K562 (cell line): ENCODE measurements around the gene MITF. TPM values are rescaled to one million over a fixed set of nuclear protein-coding genes. Genes with fewer than 3 reads are reported as not detected.

Source experiments
- ATAC-seq: fragments of 200-7000 bp; cut with Tn5 transposase; 3 replicates; pipeline ENCODE4 v1.9.1; 2020; ENCODE audit warnings: moderate library complexity
- BruUV-seq: library from RNA; stranded (reverse); fragments of 400-500 nt; replicated peaks from 2 replicates; lab custom pipeline; 2021; lab: Mats Ljungman, UMichigan
- CTCF ChIA-PET: fragments of 300-600 bp; formaldehyde crosslinking; extraction: SDS; loops from one replicate; lab custom pipeline; 2021; ENCODE audit warnings: low intra/inter-chr PET ratio; lab: Yijun Ruan, JAX
- POLR2A ChIA-PET: fragments of 300-600, 350-650 bp; sonication (Branson Sonifier 250); formaldehyde crosslinking; extraction: SDS; loops from one replicate; lab custom pipeline; 2021; ENCODE audit warnings: antibody characterized with exemption, inconsistent platforms; lab: Yijun Ruan, JAX
- DNase-seq, 4 experiments: peaks; one replicate each; pipeline versions ENCODE4 v3.0.0 to v3.0.0-alpha.2; 2011 to 2018; ENCODE audit warnings: low spot score in 3 of 4, mixed read lengths in 3 of 4; ENCODE audit errors: extremely low read depth in 1 of 4
- FAIRE-seq: peaks from 2 replicates; lab custom pipeline; 2011; peaks lifted over from hg19 to GRCh38; lab: Jason Lieb, UNC
- H2AFZ ChIP-seq: 2 replicates; pipeline ENCODE4 v1.6.0; 2011; ENCODE audit warnings: low read depth, low read length, control low read depth, inconsistent platforms
- H3K27ac ChIP-seq: fragments of 200-600 bp; 3 replicates; pipeline ENCODE4 v1.8.0; 2011; ENCODE audit warnings: low read depth, mild to moderate bottlenecking, control low read depth, inconsistent platforms, low read length, moderate library complexity, mixed read lengths; ENCODE audit errors: extremely low read depth
- H3K27me3 ChIP-seq, 2 experiments: fragments of 300-600 bp in 1 of 2; 2 replicates in 1 of 2; 3 replicates in 1 of 2; pipeline versions ENCODE4 v1.6.0 to v1.8.0; 2011; ENCODE audit warnings: inconsistent platforms in 2 of 2, low read length in 2 of 2, mild to moderate bottlenecking in 1 of 2, mixed read lengths in 1 of 2, moderate library complexity in 1 of 2; ENCODE audit not compliant: control insufficient read depth in 2 of 2, insufficient read depth in 2 of 2
- H3K36me3 ChIP-seq: fragments of 300-600 bp; 3 replicates; pipeline ENCODE4 v1.8.0; 2011; ENCODE audit warnings: mild to moderate bottlenecking, low read length, inconsistent platforms; ENCODE audit not compliant: control insufficient read depth, insufficient read depth
- H3K4me1 ChIP-seq, 2 experiments: fragments of 200-600 bp in 1 of 2; replicated peaks in 1 of 2; 2 replicates in 1 of 2; 3 replicates in 1 of 2; pipeline versions ENCODE4 v1.5.1 to v1.8.0; 2011; ENCODE audit warnings: inconsistent platforms in 2 of 2, low read length in 2 of 2, mild to moderate bottlenecking in 1 of 2, mixed read lengths in 1 of 2, moderate library complexity in 1 of 2; ENCODE audit not compliant: control insufficient read depth in 2 of 2, insufficient read depth in 2 of 2
- H3K4me2 ChIP-seq: 2 replicates; pipeline ENCODE4 v1.6.1; 2011; ENCODE audit warnings: low read length, control low read depth, inconsistent platforms, mixed read lengths; ENCODE audit not compliant: insufficient read depth
- H3K4me3 ChIP-seq: fragments of 200-600 bp; sonication (generic), shearing (Covaris generic); 2 replicates; pipeline ENCODE4 v1.5.1; 2016; ENCODE audit warnings: control low read depth, inconsistent platforms
- H3K79me2 ChIP-seq: fragments of 200-600 bp; 3 replicates; pipeline ENCODE4 v1.8.0; 2011; ENCODE audit warnings: low read length, inconsistent platforms; ENCODE audit not compliant: control insufficient read depth, insufficient read depth
- H3K9ac ChIP-seq, 2 experiments: 2 replicates each; pipeline versions ENCODE4 v1.6.0 to v1.6.1; 2011; ENCODE audit warnings: low read depth in 2 of 2, low read length in 2 of 2, control low read depth in 1 of 2, inconsistent platforms in 1 of 2, mild to moderate bottlenecking in 1 of 2, mixed read lengths in 1 of 2; ENCODE audit not compliant: insufficient read depth in 1 of 2
- H3K9me1 ChIP-seq: one replicate; pipeline ENCODE4 v1.6.0; 2011; ENCODE audit warnings: inconsistent platforms, mild to moderate bottlenecking, low read length, moderate library complexity; ENCODE audit not compliant: control insufficient read depth, insufficient read depth
- H3K9me3 ChIP-seq: replicated peaks from 2 replicates; pipeline ENCODE4 v1.5.1; 2011; ENCODE audit warnings: low read depth, low read length, inconsistent platforms; ENCODE audit not compliant: control insufficient read depth, insufficient read depth
- H4K20me1 ChIP-seq: replicated peaks from 2 replicates; pipeline ENCODE4 v1.6.1; 2011; ENCODE audit warnings: low read length, inconsistent platforms, mixed read lengths; ENCODE audit not compliant: control insufficient read depth, insufficient read depth
- MTA2 ChIP-seq: fragments of 450-650 bp; IDR thresholded peaks from 2 replicates; pipeline ENCODE4 v1.6.1; 2016; ENCODE audit warnings: low read depth
- TGIF2 ChIP-seq: sonication (generic); formaldehyde crosslinking; IDR thresholded peaks from 2 replicates; pipeline ENCODE4 v1.8.1; 2022; ENCODE audit warnings: mild to moderate bottlenecking, missing genetic modification reagents, moderate library complexity
- ZNF140 ChIP-seq: fragments of 250-450 bp; sonication (Bioruptor Pico); IDR thresholded peaks from 2 replicates; pipeline ENCODE4 v1.8.0; 2021; ENCODE audit warnings: moderate library complexity, mild to moderate bottlenecking, inconsistent platforms
- ZNF695 ChIP-seq: fragments of 450-650 bp; formaldehyde crosslinking; IDR thresholded peaks from 2 replicates; pipeline ENCODE4 v1.4.0; 2020; ENCODE audit warnings: mild to moderate bottlenecking, moderate library complexity
- ZNF707 ChIP-seq: fragments of 250-450 bp; sonication (Bioruptor Pico); conservative IDR thresholded peaks from 2 replicates; pipeline ENCODE4 v1.8.0; 2022; ENCODE audit warnings: inconsistent platforms, mild to moderate bottlenecking, moderate library complexity
- WGBS: fragments of 100-300 bp; shearing (Covaris generic); methylation state at CpG from one replicate; pipeline ENCODE4 v1.1.6; 2016; ENCODE audit warnings: low coverage, mixed read lengths; ENCODE audit not compliant: insufficient coverage; ENCODE audit errors: missing lambda C conversion rate; 5-methylcytosine and 5-hydroxymethylcytosine counted together
- in situ Hi-C: fragments of 300-500 bp; cut with MboI; formaldehyde crosslinking; loops from 4 replicates; pipeline ENCODE4 v1.15.0; 2018; ENCODE audit warnings: inconsistent platforms, mixed read lengths
- intact Hi-C: fragments of 100-400 bp; cut with micrococcal nuclease; formaldehyde crosslinking; loops from 2 replicates; pipeline ENCODE4 v1.14.2; 2022
- polyA plus RNA-seq, 8 experiments: library from polyadenylated mRNA; depleted of rRNA in 4 of 8; stranded (reverse) in 5 of 8; unstranded in 3 of 8; fragments of >200 nt; fragmentation: Nextera tagmentation in 2 of 8; fragmentation: Illumina TruSeq in 1 of 8; extraction: Ambion mirVana in 2 of 8; extraction: Trizol in 1 of 8; gene quantifications; 2 replicates each; pipeline versions ENCODE4 v1.2.1 to v1.2.3, GENCODE V29; 2011 to 2014; ENCODE audit warnings: inconsistent platforms in 1 of 8, missing spikeins in 1 of 8
- total RNA-seq, 7 experiments: library from RNA; depleted of rRNA in 6 of 7; stranded (reverse); fragments of >200 nt in 6 of 7; fragmentation: Illumina TruSeq in 2 of 7; extraction: Trizol in 2 of 7; gene quantifications; 2 replicates each; pipeline versions ENCODE4 v1.2.1 to v1.2.3, GENCODE V29; 2011 to 2021; ENCODE audit warnings: low replicate concordance in 1 of 7
- TF ChIP-seq, protein P1 (sequence below), 2 experiments: fragments of 250-450 bp in 1 of 2; fragments of 450-650 bp in 1 of 2; sonication (Bioruptor Pico) in 1 of 2; IDR thresholded peaks; 2 replicates each; pipeline versions ENCODE4 v1.6.1 to v1.8.0; 2016 to 2021; ENCODE audit warnings: mild to moderate bottlenecking in 2 of 2, moderate library complexity in 2 of 2, missing compliant biosample characterization in 1 of 2, missing genetic modification characterization in 1 of 2
- TF ChIP-seq, protein P2 (sequence below): fragments of 250-450 bp; sonication (Bioruptor Pico); IDR thresholded peaks from 2 replicates; pipeline ENCODE4 v1.8.0; 2021; ENCODE audit warnings: moderate library complexity, mild to moderate bottlenecking, inconsistent platforms

Gene MITF
- total and polyA plus RNA-seq, 9 of the 15 experiments (the other 6 are each of a cell fraction or from before 2014, with no cell fraction given) = 5.6 to 14.9 (median 11.1) TPM

DNA sequence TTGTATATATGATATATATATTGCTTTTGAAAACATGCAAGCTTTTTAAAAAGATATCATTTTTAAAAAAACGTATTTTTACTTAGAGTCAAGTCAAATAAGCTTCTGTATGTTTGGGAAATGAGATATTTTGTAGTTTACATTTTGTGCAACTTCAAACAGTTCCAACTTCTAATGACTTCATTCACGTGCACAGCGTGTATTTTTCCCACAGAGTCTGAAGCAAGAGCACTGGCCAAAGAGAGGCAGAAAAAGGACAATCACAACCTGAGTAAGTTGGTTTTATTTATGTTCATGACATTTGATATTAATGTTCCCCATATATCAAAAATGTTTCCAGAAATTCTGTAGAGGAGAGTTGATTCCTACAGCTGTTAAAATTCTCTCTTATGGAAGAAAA lies 212.4 kb downstream of the MITF start:
- no peak overlapping the region for H3K9ac ChIP-seq
- no peaks in the 10 kb centered on the region for H4K20me1 ChIP-seq
- H2AFZ ChIP-seq = no peak overlapping the region
- H3K9me3 ChIP-seq = no peaks in the 10 kb centered on the region
- intact Hi-C loops = no loop called here
- no peak for ATAC-seq
- no peak overlapping the region for H3K4me2 ChIP-seq
- no TSS peak for BruUV-seq
- H3K4me3 ChIP-seq = no peak overlapping the region
- H3K27ac ChIP-seq = no peak overlapping the region
- no peaks in the 10 kb centered on the region for H3K27me3 ChIP-seq
- POLR2A ChIA-PET = no interaction called here
- H3K4me1 ChIP-seq = no peaks in the 10 kb centered on the region
- TF ChIP-seq ZNF140 = no peak
- TF ChIP-seq MTA2 = no peak
- no peak for TF ChIP-seq ZNF707 (CRISPR knock-in tag)
- TF ChIP-seq, protein P1, sequence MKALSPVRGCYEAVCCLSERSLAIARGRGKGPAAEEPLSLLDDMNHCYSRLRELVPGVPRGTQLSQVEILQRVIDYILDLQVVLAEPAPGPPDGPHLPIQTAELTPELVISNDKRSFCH (CRISPR knock-in tag; IDR thresholded peaks at IDR 0.05) = no peak
- TF ChIP-seq, protein P1 (tag; IDR thresholded peaks at IDR 0.05) = no peak
- no peak for TF ChIP-seq TGIF2 (CRISPR knock-in tag)
- TF ChIP-seq ZNF695 (CRISPR knock-in tag) = no peak
- TF ChIP-seq, protein P2, sequence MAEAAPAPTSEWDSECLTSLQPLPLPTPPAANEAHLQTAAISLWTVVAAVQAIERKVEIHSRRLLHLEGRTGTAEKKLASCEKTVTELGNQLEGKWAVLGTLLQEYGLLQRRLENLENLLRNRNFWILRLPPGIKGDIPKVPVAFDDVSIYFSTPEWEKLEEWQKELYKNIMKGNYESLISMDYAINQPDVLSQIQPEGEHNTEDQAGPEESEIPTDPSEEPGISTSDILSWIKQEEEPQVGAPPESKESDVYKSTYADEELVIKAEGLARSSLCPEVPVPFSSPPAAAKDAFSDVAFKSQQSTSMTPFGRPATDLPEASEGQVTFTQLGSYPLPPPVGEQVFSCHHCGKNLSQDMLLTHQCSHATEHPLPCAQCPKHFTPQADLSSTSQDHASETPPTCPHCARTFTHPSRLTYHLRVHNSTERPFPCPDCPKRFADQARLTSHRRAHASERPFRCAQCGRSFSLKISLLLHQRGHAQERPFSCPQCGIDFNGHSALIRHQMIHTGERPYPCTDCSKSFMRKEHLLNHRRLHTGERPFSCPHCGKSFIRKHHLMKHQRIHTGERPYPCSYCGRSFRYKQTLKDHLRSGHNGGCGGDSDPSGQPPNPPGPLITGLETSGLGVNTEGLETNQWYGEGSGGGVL (CRISPR knock-in tag) = no peak
- TF ChIP-seq, all 486 proteins: peak for 0
- Histone ChIP-seq H3K79me2 (no peaks in the 10 kb centered on the region), H3K36me3 (peaks cover 16% of the 10 kb centered on the region; the same call in 1 of the 3 replicates), H3K9me1 (no peaks in the 10 kb centered on the region)
- DNase-seq (no peak), FAIRE-seq (no peak)
- WGBS = 67% methylated on average over 3 of the region's 3 CpGs
- CTCF ChIA-PET = no interaction called here
- in situ Hi-C loops = no loop called here
